ENCODE results near the gene BZW1.

DNA sequence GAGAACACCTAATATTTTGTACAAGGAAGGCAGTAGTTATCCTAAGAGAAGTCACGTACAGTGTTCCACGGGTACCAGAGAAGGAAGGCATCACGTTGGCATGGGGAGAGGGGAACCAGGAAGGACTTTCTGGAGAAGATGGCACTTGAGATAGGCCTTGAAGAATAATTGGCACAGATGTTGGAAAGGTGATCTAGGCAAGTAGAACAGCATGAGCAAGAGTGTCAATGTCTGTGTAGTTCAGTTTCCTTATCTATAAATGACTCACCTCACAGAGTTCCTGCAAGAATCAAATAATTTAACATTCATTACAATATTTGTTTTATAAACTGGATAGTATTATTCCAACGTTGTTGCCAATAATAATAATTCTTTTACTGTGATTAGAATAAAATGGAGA, 48.3 kb upstream of the BZW1 start:
- TF ChIP-seq, protein P1, sequence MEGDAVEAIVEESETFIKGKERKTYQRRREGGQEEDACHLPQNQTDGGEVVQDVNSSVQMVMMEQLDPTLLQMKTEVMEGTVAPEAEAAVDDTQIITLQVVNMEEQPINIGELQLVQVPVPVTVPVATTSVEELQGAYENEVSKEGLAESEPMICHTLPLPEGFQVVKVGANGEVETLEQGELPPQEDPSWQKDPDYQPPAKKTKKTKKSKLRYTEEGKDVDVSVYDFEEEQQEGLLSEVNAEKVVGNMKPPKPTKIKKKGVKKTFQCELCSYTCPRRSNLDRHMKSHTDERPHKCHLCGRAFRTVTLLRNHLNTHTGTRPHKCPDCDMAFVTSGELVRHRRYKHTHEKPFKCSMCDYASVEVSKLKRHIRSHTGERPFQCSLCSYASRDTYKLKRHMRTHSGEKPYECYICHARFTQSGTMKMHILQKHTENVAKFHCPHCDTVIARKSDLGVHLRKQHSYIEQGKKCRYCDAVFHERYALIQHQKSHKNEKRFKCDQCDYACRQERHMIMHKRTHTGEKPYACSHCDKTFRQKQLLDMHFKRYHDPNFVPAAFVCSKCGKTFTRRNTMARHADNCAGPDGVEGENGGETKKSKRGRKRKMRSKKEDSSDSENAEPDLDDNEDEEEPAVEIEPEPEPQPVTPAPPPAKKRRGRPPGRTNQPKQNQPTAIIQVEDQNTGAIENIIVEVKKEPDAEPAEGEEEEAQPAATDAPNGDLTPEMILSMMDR (conservative IDR thresholded peaks at IDR 0.05; ENCODE audit: low read length) = no peak
- no peak for TF ChIP-seq EZH2phosphoT487 (IDR thresholded peaks at IDR 0.05; ENCODE audit: borderline replicate concordance)
